RWPE2 (cell line): ENCODE results near the gene MEOX2.

Source experiments
- ATAC-seq: fragments of 200-7000 bp; cut with Tn5 transposase; 3 replicates; pipeline ENCODE4 v1.9.1; 2021; ENCODE audit warnings: low read depth
- DNase-seq: peaks from one replicate; pipeline ENCODE4 v3.0.0-alpha.2; 2020; ENCODE audit warnings: low spot score
- H3K27ac ChIP-seq: fragments of 450-650 bp; 2 replicates; pipeline ENCODE4 v1.5.1; 2017; ENCODE audit warnings: mild to moderate bottlenecking; ENCODE audit not compliant: poor library complexity, severe bottlenecking
- H3K27me3 ChIP-seq: fragments of 250-450 bp; sonication (Bioruptor Pico); 2 replicates; pipeline ENCODE4 v1.5.1; 2021; ENCODE audit warnings: mild to moderate bottlenecking, moderate library complexity; ENCODE audit not compliant: insufficient read depth, poor library complexity, severe bottlenecking
- H3K36me3 ChIP-seq: fragments of 250-450 bp; sonication (Bioruptor Pico); 2 replicates; pipeline ENCODE4 v1.5.1; 2020; ENCODE audit warnings: low read depth, mild to moderate bottlenecking, moderate library complexity
- H3K4me1 ChIP-seq: fragments of 250-450 bp; sonication (Bioruptor Pico); 2 replicates; pipeline ENCODE4 v1.5.1; 2021; ENCODE audit warnings: mild to moderate bottlenecking, moderate library complexity; ENCODE audit not compliant: insufficient read depth, poor library complexity, severe bottlenecking
- H3K4me3 ChIP-seq: fragments of 250-450 bp; sonication (Bioruptor Pico); 2 replicates; pipeline ENCODE4 v1.5.1; 2021; ENCODE audit warnings: mild to moderate bottlenecking, moderate library complexity; ENCODE audit not compliant: severe bottlenecking
- H3K9me3 ChIP-seq: fragments of 250-450 bp; sonication (Bioruptor Pico); 2 replicates; pipeline ENCODE4 v1.5.1; 2021; ENCODE audit warnings: mild to moderate bottlenecking, moderate library complexity; ENCODE audit not compliant: severe bottlenecking
- TF ChIP-seq, protein P1 (sequence below): fragments of 450-650 bp; IDR thresholded peaks from one replicate; pipeline ENCODE4 v1.5.1; 2017; ENCODE audit warnings: mild to moderate bottlenecking, moderate library complexity; ENCODE audit not compliant: poor library complexity, severe bottlenecking

Gene MEOX2

DNA sequence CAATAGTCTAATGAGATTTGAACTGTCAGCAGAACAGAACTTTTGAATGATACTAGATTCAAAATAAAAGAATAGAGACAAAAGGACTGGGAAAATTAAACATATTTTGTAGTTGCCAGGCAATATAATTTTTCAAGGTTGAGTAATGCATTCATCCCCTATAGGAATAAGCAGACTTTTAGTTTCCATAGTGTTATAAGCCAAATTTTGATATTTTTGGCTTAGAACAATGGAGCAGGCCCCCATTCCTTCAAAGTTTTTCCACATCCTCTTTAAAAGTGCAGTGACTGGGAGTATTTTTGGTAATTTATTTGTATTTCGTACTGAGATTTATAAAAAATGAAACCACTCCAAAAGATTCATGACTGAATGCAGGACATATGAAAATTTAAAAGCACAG, 24.0 kb downstream of the MEOX2 start:
- H3K9me3 ChIP-seq: no peaks in the 10 kb centered on the region
- no peaks in the 10 kb centered on the region for H3K4me1 ChIP-seq
- no peaks in the 10 kb centered on the region for H3K27me3 ChIP-seq
- H3K27ac ChIP-seq: no peak overlapping the region
- no peak for DNase-seq
- H3K36me3 ChIP-seq: no peaks in the 10 kb centered on the region
- no peak for ATAC-seq
- TF ChIP-seq, protein P1, sequence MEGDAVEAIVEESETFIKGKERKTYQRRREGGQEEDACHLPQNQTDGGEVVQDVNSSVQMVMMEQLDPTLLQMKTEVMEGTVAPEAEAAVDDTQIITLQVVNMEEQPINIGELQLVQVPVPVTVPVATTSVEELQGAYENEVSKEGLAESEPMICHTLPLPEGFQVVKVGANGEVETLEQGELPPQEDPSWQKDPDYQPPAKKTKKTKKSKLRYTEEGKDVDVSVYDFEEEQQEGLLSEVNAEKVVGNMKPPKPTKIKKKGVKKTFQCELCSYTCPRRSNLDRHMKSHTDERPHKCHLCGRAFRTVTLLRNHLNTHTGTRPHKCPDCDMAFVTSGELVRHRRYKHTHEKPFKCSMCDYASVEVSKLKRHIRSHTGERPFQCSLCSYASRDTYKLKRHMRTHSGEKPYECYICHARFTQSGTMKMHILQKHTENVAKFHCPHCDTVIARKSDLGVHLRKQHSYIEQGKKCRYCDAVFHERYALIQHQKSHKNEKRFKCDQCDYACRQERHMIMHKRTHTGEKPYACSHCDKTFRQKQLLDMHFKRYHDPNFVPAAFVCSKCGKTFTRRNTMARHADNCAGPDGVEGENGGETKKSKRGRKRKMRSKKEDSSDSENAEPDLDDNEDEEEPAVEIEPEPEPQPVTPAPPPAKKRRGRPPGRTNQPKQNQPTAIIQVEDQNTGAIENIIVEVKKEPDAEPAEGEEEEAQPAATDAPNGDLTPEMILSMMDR: no peak
- no peak overlapping the region for H3K4me3 ChIP-seq

DNA sequence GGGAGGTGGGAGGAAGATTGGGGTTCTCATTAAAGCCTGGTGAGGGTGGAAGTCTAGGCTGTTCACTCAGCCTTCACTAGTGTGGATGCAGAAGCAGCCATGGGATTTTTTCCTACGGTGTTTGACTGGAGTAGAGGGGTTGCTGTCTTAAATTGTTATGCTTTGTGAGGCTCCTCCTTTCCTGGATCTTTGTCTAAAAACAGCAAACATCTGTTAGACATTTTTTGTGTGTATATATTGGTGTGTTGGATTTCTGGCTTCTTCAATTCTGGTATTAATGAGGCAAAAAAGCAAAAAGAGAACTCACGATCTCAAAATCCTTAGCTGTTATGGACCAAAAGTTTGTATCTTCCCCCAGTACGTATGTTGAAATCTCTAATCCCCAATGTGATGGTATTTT, 28.2 kb downstream of the MEOX2 start:
- no peak for ATAC-seq
- TF ChIP-seq, protein P1: no peak
- Histone ChIP-seq H3K4me1 (no peaks in the 10 kb centered on the region), H3K27ac (no peak overlapping the region), H3K36me3 (no peaks in the 10 kb centered on the region), H3K27me3 (no peaks in the 10 kb centered on the region), H3K9me3 (no peaks in the 10 kb centered on the region), H3K4me3 (no peak overlapping the region)
- DNase-seq: no peak

DNA sequence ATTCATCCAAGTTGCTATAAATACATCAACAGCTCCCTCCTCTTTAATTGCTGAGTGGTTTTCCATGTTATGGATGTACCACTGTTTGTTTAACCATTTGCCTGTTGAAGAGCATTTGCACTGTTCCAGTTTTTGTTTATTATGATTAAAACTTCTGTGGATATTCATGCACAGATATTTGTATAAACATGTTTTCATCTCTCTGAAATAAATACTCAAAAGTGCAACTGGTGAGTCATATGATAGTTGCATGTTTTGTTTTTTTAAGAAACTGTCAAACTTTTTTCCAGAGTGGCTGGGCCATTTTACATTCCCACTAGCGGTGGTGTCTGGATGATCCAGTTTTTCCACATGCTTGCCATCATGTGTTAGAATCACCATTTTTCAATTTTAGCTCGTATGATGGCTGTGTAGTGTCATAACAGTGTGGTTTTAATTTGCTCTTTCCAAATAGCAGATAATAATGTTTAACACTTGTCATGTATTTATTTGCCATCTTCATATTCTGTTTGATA, 33.6 kb downstream of the MEOX2 start:
- H3K27ac ChIP-seq: no peak overlapping the region
- H3K4me1 ChIP-seq: no peaks in the 10 kb centered on the region
- H3K9me3 ChIP-seq: no peaks in the 10 kb centered on the region
- no peaks in the 10 kb centered on the region for H3K27me3 ChIP-seq
- H3K36me3 ChIP-seq: no peaks in the 10 kb centered on the region
- ATAC-seq: no peak
- DNase-seq: no peak
- no peak overlapping the region for H3K4me3 ChIP-seq
- TF ChIP-seq, protein P1: no peak

DNA sequence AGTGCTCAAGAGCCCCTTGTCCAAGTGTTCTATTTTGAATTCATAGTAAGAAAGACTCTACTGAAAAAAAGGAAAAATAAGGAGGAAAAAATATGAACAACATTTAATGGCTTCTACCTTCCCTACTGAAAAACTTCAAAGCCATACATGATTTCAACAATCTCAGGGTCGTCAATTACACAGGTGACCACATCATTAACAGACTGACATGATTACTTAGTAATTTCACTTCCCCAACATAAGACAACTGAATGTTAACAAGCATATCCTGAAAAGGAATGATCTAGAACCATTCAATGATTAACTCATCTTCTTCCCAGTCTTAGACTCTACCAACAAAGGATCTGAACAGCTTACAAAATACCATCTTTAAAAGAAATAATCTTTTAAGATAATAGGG, 34.8 kb downstream of the MEOX2 start:
- Histone ChIP-seq H3K36me3 (no peaks in the 10 kb centered on the region), H3K9me3 (no peaks in the 10 kb centered on the region), H3K4me1 (no peaks in the 10 kb centered on the region), H3K4me3 (no peak overlapping the region), H3K27me3 (no peaks in the 10 kb centered on the region), H3K27ac (no peak overlapping the region)
- no peak for DNase-seq
- TF ChIP-seq, protein P1: no peak
- no peak for ATAC-seq

DNA sequence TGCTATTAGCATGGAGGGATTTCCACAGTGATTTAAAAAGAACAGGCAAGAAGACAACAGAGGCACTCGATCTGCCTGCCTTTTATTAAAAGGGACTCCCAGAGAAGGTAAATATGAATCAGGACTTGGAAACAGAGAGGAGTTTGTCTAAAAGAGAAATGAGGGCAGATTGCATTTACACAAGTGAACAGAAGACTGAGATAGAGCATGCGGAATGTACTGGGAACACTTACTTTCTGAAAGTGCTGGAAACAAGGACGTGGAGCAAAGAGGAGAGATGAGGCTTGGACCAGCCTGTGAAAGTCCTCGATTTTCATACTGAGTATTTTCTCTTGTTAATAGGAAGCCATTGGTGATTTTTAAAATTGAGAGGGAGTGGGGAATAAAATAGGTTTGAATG, 35.7 kb downstream of the MEOX2 start:
- no peaks in the 10 kb centered on the region for H3K36me3 ChIP-seq
- ATAC-seq: no peak
- no peaks in the 10 kb centered on the region for H3K9me3 ChIP-seq
- H3K4me1 ChIP-seq: no peaks in the 10 kb centered on the region
- no peaks in the 10 kb centered on the region for H3K27me3 ChIP-seq
- no peak overlapping the region for H3K4me3 ChIP-seq
- no peak overlapping the region for H3K27ac ChIP-seq
- no peak for DNase-seq
- TF ChIP-seq, protein P1: no peak
